K562 (cell line): Measurements from ENCODE around the gene TTYH2. TPM values are rescaled to one million over a fixed set of nuclear protein-coding genes. Genes with fewer than 3 reads are reported as not detected.

Source experiments
- ATAC-seq: fragments of 200-7000 bp; cut with Tn5 transposase; 3 replicates; pipeline ENCODE4 v1.9.1; 2020; ENCODE audit warnings: moderate library complexity
- BruUV-seq: library from RNA; stranded (reverse); fragments of 400-500 nt; replicated peaks from 2 replicates; lab custom pipeline; 2021; lab: Mats Ljungman, UMichigan
- CTCF ChIA-PET: fragments of 300-600 bp; formaldehyde crosslinking; extraction: SDS; loops from one replicate; lab custom pipeline; 2021; ENCODE audit warnings: low intra/inter-chr PET ratio; lab: Yijun Ruan, JAX
- POLR2A ChIA-PET: fragments of 300-600, 350-650 bp; sonication (Branson Sonifier 250); formaldehyde crosslinking; extraction: SDS; loops from one replicate; lab custom pipeline; 2021; ENCODE audit warnings: antibody characterized with exemption, inconsistent platforms; lab: Yijun Ruan, JAX
- DNase-seq, 4 experiments: peaks; one replicate each; pipeline versions ENCODE4 v3.0.0 to v3.0.0-alpha.2; 2011 to 2018; ENCODE audit warnings: low spot score in 3 of 4, mixed read lengths in 3 of 4; ENCODE audit errors: extremely low read depth in 1 of 4
- FAIRE-seq: peaks from 2 replicates; lab custom pipeline; 2011; peaks lifted over from hg19 to GRCh38; lab: Jason Lieb, UNC
- H2AFZ ChIP-seq: 2 replicates; pipeline ENCODE4 v1.6.0; 2011; ENCODE audit warnings: low read depth, low read length, control low read depth, inconsistent platforms
- H3K27ac ChIP-seq: fragments of 200-600 bp; 3 replicates; pipeline ENCODE4 v1.8.0; 2011; ENCODE audit warnings: low read depth, mild to moderate bottlenecking, control low read depth, inconsistent platforms, low read length, moderate library complexity, mixed read lengths; ENCODE audit errors: extremely low read depth
- H3K27me3 ChIP-seq, 2 experiments: fragments of 300-600 bp in 1 of 2; 2 replicates in 1 of 2; 3 replicates in 1 of 2; pipeline versions ENCODE4 v1.6.0 to v1.8.0; 2011; ENCODE audit warnings: inconsistent platforms in 2 of 2, low read length in 2 of 2, mild to moderate bottlenecking in 1 of 2, mixed read lengths in 1 of 2, moderate library complexity in 1 of 2; ENCODE audit not compliant: control insufficient read depth in 2 of 2, insufficient read depth in 2 of 2
- H3K36me3 ChIP-seq: fragments of 300-600 bp; 3 replicates; pipeline ENCODE4 v1.8.0; 2011; ENCODE audit warnings: mild to moderate bottlenecking, low read length, inconsistent platforms; ENCODE audit not compliant: control insufficient read depth, insufficient read depth
- H3K4me1 ChIP-seq, 2 experiments: fragments of 200-600 bp in 1 of 2; replicated peaks in 1 of 2; 2 replicates in 1 of 2; 3 replicates in 1 of 2; pipeline versions ENCODE4 v1.5.1 to v1.8.0; 2011; ENCODE audit warnings: inconsistent platforms in 2 of 2, low read length in 2 of 2, mild to moderate bottlenecking in 1 of 2, mixed read lengths in 1 of 2, moderate library complexity in 1 of 2; ENCODE audit not compliant: control insufficient read depth in 2 of 2, insufficient read depth in 2 of 2
- H3K4me2 ChIP-seq: 2 replicates; pipeline ENCODE4 v1.6.1; 2011; ENCODE audit warnings: low read length, control low read depth, inconsistent platforms, mixed read lengths; ENCODE audit not compliant: insufficient read depth
- H3K4me3 ChIP-seq: fragments of 200-600 bp; sonication (generic), shearing (Covaris generic); 2 replicates; pipeline ENCODE4 v1.5.1; 2016; ENCODE audit warnings: control low read depth, inconsistent platforms
- H3K79me2 ChIP-seq: fragments of 200-600 bp; 3 replicates; pipeline ENCODE4 v1.8.0; 2011; ENCODE audit warnings: low read length, inconsistent platforms; ENCODE audit not compliant: control insufficient read depth, insufficient read depth
- H3K9ac ChIP-seq, 2 experiments: 2 replicates each; pipeline versions ENCODE4 v1.6.0 to v1.6.1; 2011; ENCODE audit warnings: low read depth in 2 of 2, low read length in 2 of 2, control low read depth in 1 of 2, inconsistent platforms in 1 of 2, mild to moderate bottlenecking in 1 of 2, mixed read lengths in 1 of 2; ENCODE audit not compliant: insufficient read depth in 1 of 2
- H3K9me1 ChIP-seq: one replicate; pipeline ENCODE4 v1.6.0; 2011; ENCODE audit warnings: inconsistent platforms, mild to moderate bottlenecking, low read length, moderate library complexity; ENCODE audit not compliant: control insufficient read depth, insufficient read depth
- H3K9me3 ChIP-seq: replicated peaks from 2 replicates; pipeline ENCODE4 v1.5.1; 2011; ENCODE audit warnings: low read depth, low read length, inconsistent platforms; ENCODE audit not compliant: control insufficient read depth, insufficient read depth
- H4K20me1 ChIP-seq: replicated peaks from 2 replicates; pipeline ENCODE4 v1.6.1; 2011; ENCODE audit warnings: low read length, inconsistent platforms, mixed read lengths; ENCODE audit not compliant: control insufficient read depth, insufficient read depth
- MAX ChIP-seq: sonication (generic); formaldehyde crosslinking; IDR thresholded peaks from 2 replicates; pipeline ENCODE4 v1.9.0; 2022; ENCODE audit warnings: mild to moderate bottlenecking, missing genetic modification reagents
- POLR2AphosphoS5 ChIP-seq: IDR thresholded peaks from 2 replicates; pipeline ENCODE4 v1.6.1; 2011; ENCODE audit warnings: mild to moderate bottlenecking, low read depth, low read length, moderate library complexity; ENCODE audit not compliant: control insufficient read depth, insufficient read depth
- RAD21 ChIP-seq, 2 experiments: fragments of 250-450 bp in 1 of 2; fragments of 450-650 bp in 1 of 2; sonication (Bioruptor Pico) in 1 of 2; formaldehyde crosslinking in 1 of 2; IDR thresholded peaks in 1 of 2; conservative IDR thresholded peaks in 1 of 2; 2 replicates each; pipeline versions ENCODE4 v1.4.0 to v1.8.0; 2020 to 2022; ENCODE audit warnings: mild to moderate bottlenecking in 2 of 2, moderate library complexity in 1 of 2
- TFAP4 ChIP-seq: sonication (generic); formaldehyde crosslinking; IDR thresholded peaks from 2 replicates; pipeline ENCODE4 v1.8.0; 2022; ENCODE audit warnings: missing genetic modification reagents, mild to moderate bottlenecking, moderate library complexity, borderline replicate concordance
- TFE3 ChIP-seq: fragments of 450-650 bp; formaldehyde crosslinking; IDR thresholded peaks from 2 replicates; pipeline ENCODE4 v1.4.0; 2020; ENCODE audit warnings: mild to moderate bottlenecking, mixed read lengths
- WGBS: fragments of 100-300 bp; shearing (Covaris generic); methylation state at CpG from one replicate; pipeline ENCODE4 v1.1.6; 2016; ENCODE audit warnings: low coverage, mixed read lengths; ENCODE audit not compliant: insufficient coverage; ENCODE audit errors: missing lambda C conversion rate; 5-methylcytosine and 5-hydroxymethylcytosine counted together
- in situ Hi-C: fragments of 300-500 bp; cut with MboI; formaldehyde crosslinking; loops from 4 replicates; pipeline ENCODE4 v1.15.0; 2018; ENCODE audit warnings: inconsistent platforms, mixed read lengths
- intact Hi-C: fragments of 100-400 bp; cut with micrococcal nuclease; formaldehyde crosslinking; loops from 2 replicates; pipeline ENCODE4 v1.14.2; 2022
- polyA plus RNA-seq, 8 experiments: library from polyadenylated mRNA; depleted of rRNA in 4 of 8; stranded (reverse) in 5 of 8; unstranded in 3 of 8; fragments of >200 nt; fragmentation: Nextera tagmentation in 2 of 8; fragmentation: Illumina TruSeq in 1 of 8; extraction: Ambion mirVana in 2 of 8; extraction: Trizol in 1 of 8; gene quantifications; 2 replicates each; pipeline versions ENCODE4 v1.2.1 to v1.2.3, GENCODE V29; 2011 to 2014; ENCODE audit warnings: inconsistent platforms in 1 of 8, missing spikeins in 1 of 8
- total RNA-seq, 7 experiments: library from RNA; depleted of rRNA in 6 of 7; stranded (reverse); fragments of >200 nt in 6 of 7; fragmentation: Illumina TruSeq in 2 of 7; extraction: Trizol in 2 of 7; gene quantifications; 2 replicates each; pipeline versions ENCODE4 v1.2.1 to v1.2.3, GENCODE V29; 2011 to 2021; ENCODE audit warnings: low replicate concordance in 1 of 7

TTYH2 gene
- total and polyA plus RNA-seq, 9 of the 15 experiments (the other 6 are each of a cell fraction or from before 2014, with no cell fraction given), result 0.03 to 2.0 (median 0.91) TPM

DNA sequence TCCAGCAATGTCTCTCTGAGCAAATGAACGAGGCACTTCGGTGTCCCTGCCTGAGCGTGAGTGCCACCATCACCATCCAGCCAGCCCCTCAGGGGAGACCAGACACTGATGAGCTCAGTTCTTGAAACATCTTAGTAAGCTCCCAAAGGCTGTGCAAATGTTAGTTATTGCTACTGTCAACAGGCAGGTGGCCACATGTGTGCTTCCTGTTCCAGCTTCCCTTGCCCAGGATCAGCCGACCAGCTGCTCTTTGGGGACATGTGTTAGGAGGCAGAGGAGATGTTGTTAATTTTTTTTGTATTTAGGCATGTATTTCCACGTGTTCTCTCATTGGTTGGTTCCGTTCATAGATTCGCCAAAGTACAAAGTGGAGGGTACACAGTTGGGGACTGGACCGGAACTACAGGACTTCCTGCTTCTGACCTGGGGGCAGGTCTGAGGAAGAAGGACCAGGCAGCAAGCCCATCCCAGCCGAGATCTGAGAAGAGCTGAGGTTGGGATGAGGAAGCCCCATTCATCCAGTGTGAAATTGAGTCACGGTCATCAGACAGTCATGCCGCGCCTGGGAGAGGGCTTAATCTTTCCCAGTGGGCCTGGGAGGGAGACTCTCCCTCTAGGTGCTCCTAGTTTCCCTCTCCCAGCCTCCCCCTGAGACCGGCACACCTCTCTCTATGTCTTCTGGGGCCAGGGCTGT, 3.8 kb downstream of the TTYH2 start:
- Histone ChIP-seq H3K4me1 (peaks cover 15 to 26% of the 10 kb centered on the region in 2 experiments), H4K20me1 (peaks cover 4% of the 10 kb centered on the region; the same call in 1 of the 2 replicates), H3K79me2 (no peaks in the 10 kb centered on the region), H3K9me1 (no peaks in the 10 kb centered on the region), H3K9me3 (no peaks in the 10 kb centered on the region), H2AFZ (no peak overlapping the region), H3K36me3 (no peaks in the 10 kb centered on the region), H3K27me3 (no peaks in the 10 kb centered on the region), H3K4me3 (no peak overlapping the region), H3K9ac (peak overlapping the region in 1 of 2 experiments; percentile 33; a peak in 1 of 4 replicates), H3K4me2 (no peak overlapping the region), H3K27ac (no peak overlapping the region)
- TF ChIP-seq TFAP4, result peak; percentile 24; the same call in 1 of the 2 replicates
- TF ChIP-seq TFE3, result no peak
- peak; percentile 48; the same call in 1 of the 2 replicates for TF ChIP-seq MAX (CRISPR knock-in tag)
- peak in 1 of 2 experiments; percentile 19; a peak in 1 of 4 replicates for TF ChIP-seq RAD21 (CRISPR knock-in tag; conservative IDR thresholded peaks at IDR 0.05 in 1 of 2, IDR thresholded peaks at IDR 0.05 in 1 of 2)
- TF ChIP-seq POLR2AphosphoS5, result no peak
- CTCF ChIA-PET, result no interaction called here
- ATAC-seq, result no peak
- 53% methylated on average over 12 of the region's 13 CpGs for WGBS
- in situ Hi-C loops, result loop anchor here (5.0 kb wide), 1 partner anchor 65 kb away; no protein-coding TSS in a partner anchor
- POLR2A ChIA-PET, result interaction anchor here (0.5 to 1.2 kb wide), 3 partner anchors 9 to 116 kb away, joined by 4 to 5 read pairs (median 5); no protein-coding TSS in a partner anchor
- no peak for FAIRE-seq
- intact Hi-C loops, result no loop called here
- no peak for DNase-seq
- no TSS peak for BruUV-seq
